ENCODE measurements around the gene TMPRSS12. TPM values are rescaled to one million over a fixed set of nuclear protein-coding genes. Genes with fewer than 3 reads are reported as not detected.
A peak's percentile ranks its signal among the peaks of the same experiment; 100 is the strongest.

The TMPRSS12 gene
- total and polyA plus RNA-seq, 9 of the 15 experiments (the other 6 are each of a cell fraction or from before 2014, with no cell fraction given), result 0.04 TPM; not detected in 8

- TF ChIP-seq KLF13 (tag; IDR thresholded peaks at IDR 0.05; ENCODE audit: borderline replicate concordance, low read depth) (peak; percentile 68), CAMTA2 (CRISPR knock-in tag; conservative IDR thresholded peaks at IDR 0.05) (no peak), SMAD4 (CRISPR knock-in tag; conservative IDR thresholded peaks at IDR 0.05) (peak; percentile 70), ZNF239 (CRISPR knock-in tag; IDR thresholded peaks at IDR 0.05) (no peak), ZNF408 (CRISPR knock-in tag; IDR thresholded peaks at IDR 0.05; ENCODE audit: low read depth) (no peak), XRCC3 (IDR thresholded peaks at IDR 0.05) (no peak), PHB (CRISPR knock-in tag; IDR thresholded peaks at IDR 0.05) (no peak), U2AF2 (optimal IDR thresholded peaks at IDR 0.05; ENCODE audit: low read depth, low read length) (no peak), HDAC8 (tag; IDR thresholded peaks at IDR 0.05) (peak; percentile 73; the same call in 1 of the 2 replicates), PML (IDR thresholded peaks at IDR 0.05; ENCODE audit: low read length) (peak; percentile 21; the same call in 1 of the 2 replicates), ZNF311 (CRISPR knock-in tag; IDR thresholded peaks at IDR 0.05) (no peak), ZNF76 (CRISPR knock-in tag; IDR thresholded peaks at IDR 0.05; ENCODE audit: borderline replicate concordance) (no peak), RREB1 (CRISPR knock-in tag; IDR thresholded peaks at IDR 0.05) (no peak), E2F1 (CRISPR knock-in tag; IDR thresholded peaks at IDR 0.05) (no peak; the same call in 1 of the 2 replicates), PHF20 (IDR thresholded peaks at IDR 0.05; ENCODE audit: partially characterized antibody) (no peak), BRD9 (IDR thresholded peaks at IDR 0.05; ENCODE audit: low read depth, partially characterized antibody) (no peak), POLR2AphosphoS5 (IDR thresholded peaks at IDR 0.05; ENCODE audit: control insufficient read depth, insufficient read depth, low read depth, low read length) (0 out of 2 replicates have a peak, but pooled peaks have one; percentile 13)
- TF ChIP-seq, protein P1, sequence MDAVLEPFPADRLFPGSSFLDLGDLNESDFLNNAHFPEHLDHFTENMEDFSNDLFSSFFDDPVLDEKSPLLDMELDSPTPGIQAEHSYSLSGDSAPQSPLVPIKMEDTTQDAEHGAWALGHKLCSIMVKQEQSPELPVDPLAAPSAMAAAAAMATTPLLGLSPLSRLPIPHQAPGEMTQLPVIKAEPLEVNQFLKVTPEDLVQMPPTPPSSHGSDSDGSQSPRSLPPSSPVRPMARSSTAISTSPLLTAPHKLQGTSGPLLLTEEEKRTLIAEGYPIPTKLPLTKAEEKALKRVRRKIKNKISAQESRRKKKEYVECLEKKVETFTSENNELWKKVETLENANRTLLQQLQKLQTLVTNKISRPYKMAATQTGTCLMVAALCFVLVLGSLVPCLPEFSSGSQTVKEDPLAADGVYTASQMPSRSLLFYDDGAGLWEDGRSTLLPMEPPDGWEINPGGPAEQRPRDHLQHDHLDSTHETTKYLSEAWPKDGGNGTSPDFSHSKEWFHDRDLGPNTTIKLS (IDR thresholded peaks at IDR 0.05; ENCODE audit: borderline replicate concordance, low read depth), result no peak
- TF ChIP-seq, protein P2, sequence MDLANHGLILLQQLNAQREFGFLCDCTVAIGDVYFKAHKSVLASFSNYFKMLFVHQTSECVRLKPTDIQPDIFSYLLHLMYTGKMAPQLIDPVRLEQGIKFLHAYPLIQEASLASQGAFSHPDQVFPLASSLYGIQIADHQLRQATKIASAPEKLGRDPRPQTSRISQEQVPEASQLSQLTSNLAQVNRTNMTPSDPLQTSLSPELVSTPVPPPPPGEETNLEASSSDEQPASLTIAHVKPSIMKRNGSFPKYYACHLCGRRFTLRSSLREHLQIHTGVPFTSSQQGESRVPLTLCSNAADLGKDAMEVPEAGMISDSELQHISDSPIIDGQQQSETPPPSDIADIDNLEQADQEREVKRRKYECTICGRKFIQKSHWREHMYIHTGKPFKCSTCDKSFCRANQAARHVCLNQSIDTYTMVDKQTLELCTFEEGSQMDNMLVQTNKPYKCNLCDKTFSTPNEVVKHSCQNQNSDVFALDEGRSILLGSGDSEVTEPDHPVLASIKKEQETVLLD (IDR thresholded peaks at IDR 0.05), result no peak
Observed at GRCh38 chr12:50933459-50934124, 90.9 kb downstream of the TMPRSS12 start (continued).
